ENCODE measurements around the gene OPTC. TPM values are rescaled to one million over a fixed set of nuclear protein-coding genes. Genes with fewer than 3 reads are reported as not detected.
"Not testable (repeated sequence)": the region's sequence is repeated elsewhere in the genome, so short reads cannot be mapped to it uniquely, and the experiment has no call there.

OPTC gene
- total RNA-seq, 4 donors from 2014 or later = not detected

DNA sequence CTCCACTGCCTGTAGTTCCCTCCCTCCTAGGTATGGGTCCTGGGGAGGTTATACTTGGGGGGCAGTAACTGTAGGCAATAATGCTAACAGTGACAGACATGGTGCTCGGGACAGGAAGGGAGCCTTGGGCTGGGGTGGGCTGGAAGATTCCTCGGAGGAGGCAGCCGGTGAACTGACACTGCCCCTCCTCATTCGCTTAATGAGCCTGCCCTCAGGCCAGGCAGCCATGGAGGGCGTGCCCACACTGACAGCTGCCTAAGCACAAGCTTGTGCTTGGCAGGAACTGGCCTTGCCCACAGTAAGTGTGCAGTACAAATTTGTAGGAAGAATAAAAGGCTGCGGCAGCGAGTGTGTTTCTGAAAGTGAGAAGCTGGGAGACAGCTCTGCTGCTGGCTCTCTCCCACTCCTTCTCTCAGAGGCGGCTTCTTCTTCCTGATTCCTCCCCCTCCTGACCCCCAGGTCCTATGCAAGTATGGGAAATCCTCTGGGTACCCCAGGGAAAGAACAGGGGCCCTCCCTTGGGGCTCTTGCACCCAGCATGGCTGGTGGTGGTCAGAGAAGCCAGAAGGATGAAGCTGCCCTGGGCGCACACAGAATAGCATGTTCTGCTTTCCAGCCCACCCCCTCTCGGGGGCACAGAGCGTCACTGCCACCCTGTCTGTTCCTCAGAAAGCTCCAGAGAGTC lies 23.6 kb downstream of the OPTC start:
- intact Hi-C loops (cut with DNase I; ENCODE audit: low total_unique reads) = no loop called here
- no peak for ATAC-seq
- Histone ChIP-seq H3K4me3 (no peak overlapping the region), H3K9me3 (no peaks in the 10 kb centered on the region), H3K4me1 (no peaks in the 10 kb centered on the region), H3K36me3 (no peaks in the 10 kb centered on the region), H3K27me3 (no peaks in the 10 kb centered on the region), H3K27ac (no peak overlapping the region)
- in situ Hi-C loops (cut with MboI; ENCODE audit: low sequenced_read_pairs in 4 of 4) = no loop called here
- DNase-seq = no peak
- no peak for TF ChIP-seq POLR2A (IDR thresholded peaks at IDR 0.05)

DNA sequence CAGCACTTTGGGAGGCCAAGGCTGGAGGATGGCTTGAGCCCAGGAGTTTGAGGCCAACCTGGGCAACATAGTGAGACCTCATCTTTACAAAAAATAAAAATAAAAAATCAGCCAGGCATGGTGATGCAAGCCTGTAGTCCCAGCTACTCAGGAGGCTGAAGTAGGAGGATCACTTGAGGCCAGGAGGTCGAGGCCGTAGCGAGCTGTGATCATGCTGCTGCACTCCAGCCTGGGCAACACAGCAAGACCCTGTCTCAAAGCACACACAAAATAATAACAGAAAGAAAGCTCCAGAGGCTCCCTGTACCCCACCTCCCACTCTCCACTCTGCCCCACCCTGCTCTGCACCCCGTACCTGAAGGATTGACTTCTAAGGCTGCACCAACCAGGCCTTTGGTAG lies 24.2 kb downstream of the OPTC start:
- H3K36me3 ChIP-seq; H3K4me3 ChIP-seq; ATAC-seq; intact Hi-C loops (cut with DNase I; ENCODE audit: low total_unique reads); H3K27me3 ChIP-seq; in situ Hi-C loops (cut with MboI; ENCODE audit: low sequenced_read_pairs in 4 of 4); DNase-seq; H3K27ac ChIP-seq; H3K9me3 ChIP-seq; H3K4me1 ChIP-seq: not testable (repeated sequence)

DNA sequence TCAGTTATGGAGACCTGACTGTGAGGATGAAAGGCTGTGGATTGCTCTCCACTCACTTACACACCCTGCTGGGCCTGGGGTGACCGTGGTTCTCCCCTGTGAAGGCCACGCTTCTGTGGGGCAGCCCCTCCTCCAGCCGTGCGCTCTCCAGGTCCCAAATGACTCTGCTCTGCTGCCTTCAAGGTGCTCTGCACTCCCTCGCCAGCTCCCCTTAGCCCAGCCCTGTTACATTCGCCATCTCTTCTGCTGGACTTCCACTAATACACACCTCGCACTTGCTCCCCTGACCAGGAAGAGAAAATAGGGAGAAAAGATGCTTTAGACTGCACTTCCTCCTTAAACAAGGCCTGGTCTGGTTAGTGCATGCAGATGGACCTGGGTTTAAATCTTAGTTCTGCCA lies 24.6 kb downstream of the OPTC start:
- TF ChIP-seq, protein P1, sequence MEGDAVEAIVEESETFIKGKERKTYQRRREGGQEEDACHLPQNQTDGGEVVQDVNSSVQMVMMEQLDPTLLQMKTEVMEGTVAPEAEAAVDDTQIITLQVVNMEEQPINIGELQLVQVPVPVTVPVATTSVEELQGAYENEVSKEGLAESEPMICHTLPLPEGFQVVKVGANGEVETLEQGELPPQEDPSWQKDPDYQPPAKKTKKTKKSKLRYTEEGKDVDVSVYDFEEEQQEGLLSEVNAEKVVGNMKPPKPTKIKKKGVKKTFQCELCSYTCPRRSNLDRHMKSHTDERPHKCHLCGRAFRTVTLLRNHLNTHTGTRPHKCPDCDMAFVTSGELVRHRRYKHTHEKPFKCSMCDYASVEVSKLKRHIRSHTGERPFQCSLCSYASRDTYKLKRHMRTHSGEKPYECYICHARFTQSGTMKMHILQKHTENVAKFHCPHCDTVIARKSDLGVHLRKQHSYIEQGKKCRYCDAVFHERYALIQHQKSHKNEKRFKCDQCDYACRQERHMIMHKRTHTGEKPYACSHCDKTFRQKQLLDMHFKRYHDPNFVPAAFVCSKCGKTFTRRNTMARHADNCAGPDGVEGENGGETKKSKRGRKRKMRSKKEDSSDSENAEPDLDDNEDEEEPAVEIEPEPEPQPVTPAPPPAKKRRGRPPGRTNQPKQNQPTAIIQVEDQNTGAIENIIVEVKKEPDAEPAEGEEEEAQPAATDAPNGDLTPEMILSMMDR (IDR thresholded peaks at IDR 0.05 in 4 of 5, conservative IDR thresholded peaks at IDR 0.05 in 1 of 5) = no peak
- TF ChIP-seq POLR2A (IDR thresholded peaks at IDR 0.05) = no peak
- ATAC-seq (no peak), DNase-seq (no peak)
- Histone ChIP-seq H3K9me3 (no peaks in the 10 kb centered on the region), H3K27ac (no peak overlapping the region), H3K4me3 (no peak overlapping the region), H3K27me3 (no peaks in the 10 kb centered on the region), H3K4me1 (peaks cover 0 to under 1% of the 10 kb centered on the region in 2 donors), H3K36me3 (no peaks in the 10 kb centered on the region)
- intact Hi-C loops (cut with DNase I; ENCODE audit: low total_unique reads) = no loop called here
- in situ Hi-C loops (cut with MboI; ENCODE audit: low sequenced_read_pairs in 4 of 4) = no loop called here

DNA sequence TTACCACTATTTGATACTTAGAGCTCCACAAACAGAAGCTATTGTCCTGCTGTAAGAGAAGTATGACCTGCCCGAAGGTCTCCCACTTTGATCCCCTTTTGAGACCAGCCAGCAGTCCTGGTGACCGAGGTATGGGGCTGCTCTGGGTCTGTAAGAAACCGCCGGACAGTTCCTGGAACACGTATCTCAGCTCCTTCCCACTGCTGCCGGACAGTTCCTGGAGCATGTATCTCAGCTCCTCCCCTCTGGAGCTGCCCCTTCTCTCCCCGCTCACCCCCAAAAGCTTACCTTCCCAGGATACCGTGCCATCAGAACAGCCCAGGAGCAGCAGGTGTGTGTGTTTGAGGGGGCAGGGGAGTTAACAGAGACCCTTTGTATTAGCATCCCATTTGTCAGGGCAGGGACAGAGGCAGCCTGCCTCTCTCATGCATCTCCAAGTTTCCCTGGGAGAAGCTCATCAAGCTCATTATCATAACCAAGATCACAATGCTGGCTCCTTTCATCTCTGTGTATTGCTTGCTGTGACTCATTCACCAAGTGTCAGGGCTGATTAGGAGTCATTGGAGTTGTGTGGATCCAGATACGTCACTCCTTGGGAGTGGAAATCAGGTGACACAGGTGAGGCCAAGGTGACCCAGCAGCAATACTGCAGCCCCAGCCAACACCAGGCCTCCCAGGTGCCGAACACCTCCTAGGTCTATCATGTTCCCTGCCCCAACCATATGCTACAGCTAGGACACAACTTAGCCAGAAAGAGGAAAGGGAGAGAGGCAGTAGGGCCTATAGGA lies 25.3 kb downstream of the OPTC start:
- DNase-seq (no peak), ATAC-seq (no peak)
- in situ Hi-C loops (cut with MboI; ENCODE audit: low sequenced_read_pairs in 4 of 4) = no loop called here
- Histone ChIP-seq H3K27me3 (no peaks in the 10 kb centered on the region), H3K9me3 (no peaks in the 10 kb centered on the region), H3K27ac (no peak overlapping the region), H3K4me3 (no peak overlapping the region), H3K36me3 (no peaks in the 10 kb centered on the region), H3K4me1 (peaks cover 0 to 7% of the 10 kb centered on the region in 2 donors)
- TF ChIP-seq, protein P1 (IDR thresholded peaks at IDR 0.05 in 4 of 5, conservative IDR thresholded peaks at IDR 0.05 in 1 of 5) = no peak
- no peak for TF ChIP-seq POLR2A (IDR thresholded peaks at IDR 0.05)
- intact Hi-C loops (cut with DNase I; ENCODE audit: low total_unique reads) = no loop called here

DNA sequence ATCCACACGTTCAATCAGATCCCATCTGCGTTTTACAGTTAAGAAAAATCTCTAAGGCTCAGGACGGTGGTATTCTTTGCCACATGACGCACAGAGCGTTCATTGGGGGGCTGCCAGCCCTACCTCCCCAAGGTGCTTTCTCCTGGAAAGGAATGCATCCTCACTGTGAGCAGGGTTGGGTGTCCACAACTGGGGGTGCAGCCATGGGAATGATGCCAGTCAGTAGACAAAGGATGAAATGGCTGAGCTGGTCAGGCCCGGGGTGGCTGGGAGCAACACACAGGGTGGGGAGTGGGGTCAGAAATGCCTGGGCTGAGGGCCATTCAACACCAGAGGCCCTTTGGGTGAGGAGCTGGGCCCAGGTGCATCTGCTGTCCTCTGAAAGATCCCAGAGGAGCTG lies 25.9 kb downstream of the OPTC start:
- Histone ChIP-seq H3K36me3 (no peaks in the 10 kb centered on the region), H3K9me3 (no peaks in the 10 kb centered on the region), H3K4me3 (no peak overlapping the region), H3K27me3 (no peaks in the 10 kb centered on the region), H3K4me1 (peaks cover 0 to 7% of the 10 kb centered on the region in 2 donors), H3K27ac (no peak overlapping the region)
- in situ Hi-C loops (cut with MboI; ENCODE audit: low sequenced_read_pairs in 4 of 4) (no loop called here), intact Hi-C loops (cut with DNase I; ENCODE audit: low total_unique reads) (loop anchor here (10.0 kb wide), 1 partner anchor 75 kb away; no protein-coding TSS in a partner anchor)
- TF ChIP-seq, protein P1 (IDR thresholded peaks at IDR 0.05 in 4 of 5, conservative IDR thresholded peaks at IDR 0.05 in 1 of 5) = no peak
- TF ChIP-seq POLR2A (IDR thresholded peaks at IDR 0.05) = no peak
- ATAC-seq = no peak
- DNase-seq = no peak

Measured in gastrocnemius medialis (tissue), 4 donors.